Peyer's patch (tissue), 4 donors: ENCODE measurements around the gene PDE4D. TPM values are rescaled to one million over a fixed set of nuclear protein-coding genes. Genes with fewer than 3 reads are reported as not detected.

ENCODE experiments used
- DNase-seq, 3 donors: peaks; one replicate each; pipeline ENCODE4 v3.0.0-alpha.2; 2017 to 2019
- H3K27ac ChIP-seq, 4 donors: fragments of 200-600 bp; sonication (generic); one replicate each; pipeline ENCODE4 v1.5.1; 2016 to 2019
- H3K27me3 ChIP-seq, 2 donors: fragments of 200-600 bp; sonication (generic); one replicate each; pipeline ENCODE4 v1.5.1; 2019
- H3K36me3 ChIP-seq, 3 donors: fragments of 200-600 bp; sonication (generic); one replicate each; pipeline ENCODE4 v1.5.1; 2016 to 2019
- H3K4me1 ChIP-seq, 4 donors: fragments of 200-600 bp; sonication (generic); one replicate each; pipeline ENCODE4 v1.5.1; 2016 to 2019
- H3K4me3 ChIP-seq, 4 donors: fragments of 200-600 bp; sonication (generic); 1 replicate in 3 of 4; 2 replicates in 1 of 4; pipeline ENCODE4 v1.5.1; 2016 to 2019; ENCODE audit warnings: mild to moderate bottlenecking in 1 of 4
- H3K9me3 ChIP-seq, 4 donors: fragments of 200-600 bp; sonication (generic); one replicate each; pipeline ENCODE4 v1.5.1; 2016 to 2019; ENCODE audit warnings: mild to moderate bottlenecking in 1 of 4
- CTCF ChIP-seq, 6 experiments: fragments of 450-650 bp in 4 of 6; fragments of 200-600 bp in 2 of 6; sonication (generic) in 1 of 6; IDR thresholded peaks; one replicate each; pipeline ENCODE4 v1.5.1; 2017 to 2019; ENCODE audit warnings: antibody characterized with exemption in 6 of 6, mild to moderate bottlenecking in 3 of 6, moderate library complexity in 1 of 6
- POLR2A ChIP-seq, 2 donors: fragments of 450-650 bp; IDR thresholded peaks; one replicate each; pipeline ENCODE4 v1.5.1; 2017; ENCODE audit warnings: antibody characterized with exemption in 2 of 2, mild to moderate bottlenecking in 2 of 2, moderate library complexity in 2 of 2
- total RNA-seq, 4 donors: library from RNA; depleted of rRNA; stranded (reverse); fragments of >200 nt; gene quantifications; one replicate each; pipeline ENCODE4 v1.1.0, GENCODE V29; 2016

PDE4D gene
- total RNA-seq, 4 donors from 2014 or later: 19.8 to 89.1 (median 43.9) TPM

GRCh38 chr5:59828623-59829022, 64.9 kb downstream of the PDE4D start:
- peaks cover 0 to 5% (median 0%) of the 10 kb centered on the region in 4 donors for H3K4me1 ChIP-seq

GRCh38 chr5:59826996-59827395, 66.5 kb downstream of the PDE4D start:
- H3K4me1 ChIP-seq: peaks cover 0 to 5% (median 0%) of the 10 kb centered on the region in 4 donors
- H3K27ac ChIP-seq: no peak overlapping the region
- H3K4me3 ChIP-seq: no peak overlapping the region
- no peaks in the 10 kb centered on the region for H3K9me3 ChIP-seq
- no peak for TF ChIP-seq CTCF (IDR thresholded peaks at IDR 0.05)
- TF ChIP-seq POLR2A (IDR thresholded peaks at IDR 0.05): no peak
- no peak for DNase-seq
- H3K27me3 ChIP-seq: no peaks in the 10 kb centered on the region
- H3K36me3 ChIP-seq: no peaks in the 10 kb centered on the region

More at GRCh38 chr5:59828623-59829022, 64.9 kb downstream of the PDE4D start:
- no peaks in the 10 kb centered on the region for H3K27me3 ChIP-seq
- no peak overlapping the region for H3K4me3 ChIP-seq
- no peaks in the 10 kb centered on the region for H3K36me3 ChIP-seq
- no peak for TF ChIP-seq POLR2A (IDR thresholded peaks at IDR 0.05)
- TF ChIP-seq CTCF (IDR thresholded peaks at IDR 0.05): no peak
- DNase-seq: no peak
- no peaks in the 10 kb centered on the region for H3K9me3 ChIP-seq
- no peak overlapping the region for H3K27ac ChIP-seq

GRCh38 chr5:59823420-59823819, 70.1 kb downstream of the PDE4D start:
- H3K4me1 ChIP-seq: peaks cover 0 to 5% (median 0%) of the 10 kb centered on the region in 4 donors
- H3K4me3 ChIP-seq: no peak overlapping the region
- H3K9me3 ChIP-seq: no peaks in the 10 kb centered on the region
- no peak overlapping the region for H3K27ac ChIP-seq
- TF ChIP-seq POLR2A (IDR thresholded peaks at IDR 0.05): no peak
- no peak for TF ChIP-seq CTCF (IDR thresholded peaks at IDR 0.05)
- H3K36me3 ChIP-seq: no peaks in the 10 kb centered on the region
- DNase-seq: no peak
- H3K27me3 ChIP-seq: no peaks in the 10 kb centered on the region

GRCh38 chr5:59819806-59820205, 73.7 kb downstream of the PDE4D start:
- Histone ChIP-seq H3K27me3 (no peaks in the 10 kb centered on the region), H3K4me3 (no peak overlapping the region), H3K4me1 (no peaks in the 10 kb centered on the region), H3K36me3 (no peaks in the 10 kb centered on the region), H3K9me3 (no peaks in the 10 kb centered on the region), H3K27ac (no peak overlapping the region)
- DNase-seq: no peak
- TF ChIP-seq CTCF (IDR thresholded peaks at IDR 0.05) (no peak), POLR2A (IDR thresholded peaks at IDR 0.05) (no peak)

GRCh38 chr5:59817536-59817935, 76.0 kb downstream of the PDE4D start:
- DNase-seq: no peak
- no peaks in the 10 kb centered on the region for H3K36me3 ChIP-seq
- no peak overlapping the region for H3K27ac ChIP-seq
- H3K4me3 ChIP-seq: no peak overlapping the region
- no peaks in the 10 kb centered on the region for H3K4me1 ChIP-seq
- no peaks in the 10 kb centered on the region for H3K27me3 ChIP-seq
- no peaks in the 10 kb centered on the region for H3K9me3 ChIP-seq
- TF ChIP-seq POLR2A (IDR thresholded peaks at IDR 0.05): no peak
- no peak for TF ChIP-seq CTCF (IDR thresholded peaks at IDR 0.05)
